ENCODE measurements around the gene ADGRF5.

GRCh38 chr6:46894433-46894832 lies 27.3 kb downstream of the ADGRF5 start:
- TF ChIP-seq CTCF (IDR thresholded peaks at IDR 0.05) (no peak), POLR2A (IDR thresholded peaks at IDR 0.05) (no peak)

All from Peyer's patch (tissue), 4 donors.